ENCODE measurements around the gene SDR42E1. TPM values are rescaled to one million over a fixed set of nuclear protein-coding genes. Genes with fewer than 3 reads are reported as not detected.

Gene SDR42E1
- total and polyA plus RNA-seq, 2 of the 13 experiments (the other 11 are each of a cell fraction or from before 2014, with no cell fraction given): 0.01 to 0.13 TPM

GRCh38 chr16:82031116-82032084, 20.1 kb upstream of the SDR42E1 start (continued):
- TF ChIP-seq HDAC1 (CRISPR knock-in tag; IDR thresholded peaks at IDR 0.05) (no peak), CHD4 (IDR thresholded peaks at IDR 0.05; ENCODE audit: borderline replicate concordance, low read length) (no peak), REPIN1 (CRISPR knock-in tag; IDR thresholded peaks at IDR 0.05; ENCODE audit: borderline replicate concordance, low read depth) (no peak), MYC (CRISPR knock-in tag; IDR thresholded peaks at IDR 0.05; ENCODE audit: borderline replicate concordance) (no peak), SOX6 (IDR thresholded peaks at IDR 0.05) (no peak), SOX6 (CRISPR knock-in tag; IDR thresholded peaks at IDR 0.05) (no peak), ZNF7 (CRISPR knock-in tag; IDR thresholded peaks at IDR 0.05) (no peak), MAF1 (CRISPR knock-in tag; IDR thresholded peaks at IDR 0.05; ENCODE audit: borderline replicate concordance) (no peak), FOSL2 (CRISPR knock-in tag; IDR thresholded peaks at IDR 0.05) (0 out of 2 replicates have a peak, but pooled peaks have one; percentile 2), GFI1 (CRISPR knock-in tag; IDR thresholded peaks at IDR 0.05; ENCODE audit: borderline replicate concordance) (no peak), AFF4 (CRISPR knock-in tag; IDR thresholded peaks at IDR 0.05) (no peak), ZNF256 (CRISPR knock-in tag; conservative IDR thresholded peaks at IDR 0.05) (no peak), ZBTB38 (CRISPR knock-in tag; IDR thresholded peaks at IDR 0.05) (no peak; the same call in 1 of the 2 replicates), FOXA3 (CRISPR knock-in tag; IDR thresholded peaks at IDR 0.05) (0 out of 2 replicates have a peak, but pooled peaks have one; percentile 9), CREB1 (IDR thresholded peaks at IDR 0.05) (0 out of 2 replicates have a peak, but pooled peaks have one; percentile 14), CREB1 (CRISPR knock-in tag; IDR thresholded peaks at IDR 0.05) (no peak), SATB2 (CRISPR knock-in tag; IDR thresholded peaks at IDR 0.05) (no peak), SCMH1 (CRISPR knock-in tag; IDR thresholded peaks at IDR 0.05; ENCODE audit: borderline replicate concordance) (no peak), MNT (IDR thresholded peaks at IDR 0.05) (no peak), HNRNPH1 (optimal IDR thresholded peaks at IDR 0.05; ENCODE audit: low read depth, low read length) (no peak), ZFX (CRISPR knock-in tag; IDR thresholded peaks at IDR 0.05; ENCODE audit: low read depth) (no peak), HOXA9 (CRISPR knock-in tag; IDR thresholded peaks at IDR 0.05; ENCODE audit: borderline replicate concordance) (no peak), NR2F2 (IDR thresholded peaks at IDR 0.05; ENCODE audit: borderline replicate concordance, low read depth) (no peak), ZNF44 (CRISPR knock-in tag; IDR thresholded peaks at IDR 0.05) (0 out of 2 replicates have a peak, but pooled peaks have one; percentile 60), SOX13 (IDR thresholded peaks at IDR 0.05) (no peak), SOX13 (CRISPR knock-in tag; conservative IDR thresholded peaks at IDR 0.05 in 1 of 2, IDR thresholded peaks at IDR 0.05 in 1 of 2) (peak in 1 of 2 experiments; percentile 20; a peak in 1 of 4 replicates)
